Measurements from ENCODE around the gene PTK7. TPM values are rescaled to one million over a fixed set of nuclear protein-coding genes. Genes with fewer than 3 reads are reported as not detected.

Gene PTK7
- total RNA-seq, 4 donors from 2014 or later = 6.8 to 10.8 (median 8.0) TPM

GRCh38 chr6:43141644-43142043, 65.5 kb downstream of the PTK7 start:
- no peaks in the 10 kb centered on the region for H3K36me3 ChIP-seq
- WGBS = 93% methylated on average over 16 of the region's 16 CpGs
- H3K4me3 ChIP-seq = no peak overlapping the region
- intact Hi-C loops (cut with DNase I) = loop anchor here (2.0 to 5.0 kb wide), 3 partner anchors 69 to 241 kb away; partner anchors contain the start of genes KLHDC3 and MEA1
- H3K27ac ChIP-seq (replicated peaks in 1 of 4) = no peak overlapping the region
- H3K27me3 ChIP-seq = no peaks in the 10 kb centered on the region
- no peaks in the 10 kb centered on the region for H3K9me3 ChIP-seq
- no peak for DNase-seq (ENCODE audit: extremely low spot score)
- TF ChIP-seq EP300 (IDR thresholded peaks at IDR 0.05) (no peak), CTCF (IDR thresholded peaks at IDR 0.05) (no peak), POLR2A (IDR thresholded peaks at IDR 0.05; ENCODE audit: low read depth) (no peak), POLR2AphosphoS5 (IDR thresholded peaks at IDR 0.05) (no peak)
- peaks cover 10 to 14% (median 13%) of the 10 kb centered on the region in 4 donors for H3K4me1 ChIP-seq

GRCh38 chr6:43142101-43142500, 66.0 kb downstream of the PTK7 start:
- intact Hi-C loops (cut with DNase I) = loop anchor here (2.0 to 5.0 kb wide), 3 partner anchors 70 to 241 kb away; partner anchors contain the start of genes KLHDC3 and MEA1
- TF ChIP-seq POLR2A (IDR thresholded peaks at IDR 0.05; ENCODE audit: low read depth) (no peak), CTCF (IDR thresholded peaks at IDR 0.05) (no peak), EP300 (IDR thresholded peaks at IDR 0.05) (no peak), POLR2AphosphoS5 (IDR thresholded peaks at IDR 0.05) (no peak)
- no peak for DNase-seq (ENCODE audit: extremely low spot score)
- H3K27ac ChIP-seq (replicated peaks in 1 of 4) = no peak overlapping the region
- no peaks in the 10 kb centered on the region for H3K27me3 ChIP-seq
- H3K36me3 ChIP-seq = no peaks in the 10 kb centered on the region
- no peak overlapping the region for H3K4me3 ChIP-seq
- H3K9me3 ChIP-seq = no peaks in the 10 kb centered on the region
- peaks cover 10 to 14% (median 13%) of the 10 kb centered on the region in 4 donors for H3K4me1 ChIP-seq
- WGBS = 84% methylated on average over 6 of the region's 14 CpGs

DNA sequence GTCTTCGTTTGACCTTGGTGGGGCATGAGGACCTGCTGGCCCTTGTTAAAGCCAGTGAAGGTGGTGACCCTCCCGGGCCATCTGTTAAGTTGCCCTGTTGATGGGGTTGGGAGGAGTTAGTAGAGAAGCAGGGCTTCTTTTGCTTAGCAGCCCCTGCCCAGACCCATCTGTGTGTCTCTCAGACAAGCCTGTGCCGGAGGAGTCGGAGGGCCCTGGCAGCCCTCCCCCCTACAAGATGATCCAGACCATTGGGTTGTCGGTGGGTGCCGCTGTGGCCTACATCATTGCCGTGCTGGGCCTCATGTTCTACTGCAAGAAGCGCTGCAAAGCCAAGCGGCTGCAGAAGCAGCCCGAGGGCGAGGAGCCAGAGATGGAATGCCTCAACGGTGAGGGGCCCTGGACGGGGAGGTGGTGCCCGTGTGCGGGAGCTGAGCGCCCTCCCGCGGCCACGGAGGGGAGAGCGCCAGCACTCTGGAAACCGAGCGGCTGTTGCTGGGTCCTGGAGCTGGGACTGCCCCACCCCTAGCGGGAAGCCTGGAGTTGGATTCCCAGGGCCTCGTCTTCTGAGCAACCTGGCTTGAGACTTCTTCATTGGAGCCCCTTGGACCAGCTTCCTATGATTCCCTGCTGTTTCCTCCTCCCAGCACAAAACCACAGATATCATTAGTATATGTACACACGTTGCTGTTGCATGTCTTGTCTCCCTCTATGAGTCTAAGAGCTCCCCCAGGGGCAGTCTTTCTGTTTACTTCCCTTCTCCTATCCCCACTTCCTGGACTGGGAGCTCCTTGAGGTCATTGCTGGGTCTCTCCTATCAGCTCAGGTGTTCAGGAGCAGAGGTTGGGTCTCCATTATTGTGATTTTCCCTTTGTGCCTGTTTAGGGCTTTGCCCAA, 67.4 kb downstream of the PTK7 start:
- WGBS = 45% methylated on average over 1 of the region's 25 CpGs

GRCh38 chr6:43144879-43145278, 68.8 kb downstream of the PTK7 start:
- 84% methylated on average over 6 of the region's 6 CpGs for WGBS
- TF ChIP-seq EP300 (IDR thresholded peaks at IDR 0.05) = no peak
- TF ChIP-seq POLR2A (IDR thresholded peaks at IDR 0.05; ENCODE audit: low read depth) = no peak
- no peak for TF ChIP-seq POLR2AphosphoS5 (IDR thresholded peaks at IDR 0.05)
- no peak for TF ChIP-seq CTCF (IDR thresholded peaks at IDR 0.05)

More for the DNA sequence above, 67.4 kb downstream of the PTK7 start:
- peak; percentile 94 for DNase-seq (ENCODE audit: extremely low spot score)
- TF ChIP-seq POLR2AphosphoS5 (IDR thresholded peaks at IDR 0.05) = peak; percentile 50 to 81
- TF ChIP-seq CTCF (IDR thresholded peaks at IDR 0.05) = peak; percentile 93 to 97 (median 96)
- TF ChIP-seq POLR2A (IDR thresholded peaks at IDR 0.05; ENCODE audit: low read depth) = no peak
- Histone ChIP-seq H3K4me3 (no peak overlapping the region), H3K9me3 (no peaks in the 10 kb centered on the region), H3K4me1 (peaks cover 10 to 14% (median 13%) of the 10 kb centered on the region in 4 donors), H3K36me3 (no peaks in the 10 kb centered on the region), H3K27ac (replicated peaks in 1 of 4) (peak overlapping the region in 3 of 4 donors; percentile 2 to 64 (median 7)), H3K27me3 (no peaks in the 10 kb centered on the region)
- intact Hi-C loops (cut with DNase I) = loop anchor here (2.0 to 5.0 kb wide), 3 partner anchors 71 to 243 kb away; partner anchors contain the start of genes KLHDC3 and MEA1

More at GRCh38 chr6:43144879-43145278, 68.8 kb downstream of the PTK7 start:
- intact Hi-C loops (cut with DNase I) = loop anchor here (5.0 kb wide), 2 partner anchors 73 to 133 kb away; partner anchors contain the start of genes KLHDC3 and MEA1
- Histone ChIP-seq H3K4me1 (peaks cover 10 to 16% (median 13%) of the 10 kb centered on the region in 4 donors), H3K4me3 (no peak overlapping the region), H3K27me3 (no peaks in the 10 kb centered on the region), H3K36me3 (no peaks in the 10 kb centered on the region), H3K9me3 (no peaks in the 10 kb centered on the region), H3K27ac (replicated peaks in 1 of 4) (no peak overlapping the region)
- no peak for DNase-seq (ENCODE audit: extremely low spot score)
